HCT116 (cell line): ENCODE results near the gene RACGAP1. TPM values are rescaled to one million over a fixed set of nuclear protein-coding genes. Genes with fewer than 3 reads are reported as not detected.

Experiments
- ATAC-seq: fragments of 200-7000 bp; cut with Tn5 transposase; 2 replicates; pipeline ENCODE4 v1.9.1; 2020; ENCODE audit warnings: mild to moderate bottlenecking, moderate library complexity
- BruUV-seq: library from RNA; stranded (reverse); fragments of 400-500 nt; replicated peaks from 2 replicates; lab custom pipeline; 2021; lab: Mats Ljungman, UMichigan
- CTCF ChIA-PET: fragments of 300-600 bp; sonication (Branson Sonifier 250); formaldehyde crosslinking; loops from one replicate; lab custom pipeline; 2021; ENCODE audit warnings: antibody characterized with exemption; lab: Charles Lee
- POLR2A ChIA-PET: fragments of 300-600, 350-600 bp; sonication (Branson Sonifier 250); formaldehyde crosslinking; loops from one replicate; lab custom pipeline; 2021; ENCODE audit warnings: antibody characterized with exemption; lab: Charles Lee
- RAD21 ChIA-PET, 2 experiments: fragments of 300-600 bp; sonication (Branson Sonifier 250); formaldehyde crosslinking; loops; one replicate each; lab custom pipeline; 2023; ENCODE audit warnings: low total read pairs in 2 of 2; ENCODE audit not compliant: uncharacterized antibody in 2 of 2, unreplicated experiment in 2 of 2, low non-redundant PET in 1 of 2; lab: Charles Lee
- DNase-seq: peaks from one replicate; pipeline ENCODE4 v3.0.0-alpha.2; 2010; ENCODE audit warnings: low read depth, low spot score
- H2AFZ ChIP-seq: fragments of 200-600 bp; shearing (Covaris generic), sonication (generic); 2 replicates; pipeline ENCODE4 v1.6.1; 2017; ENCODE audit warnings: low read depth, mixed run types, mixed read lengths, antibody characterized with exemption, low read length; ENCODE audit not compliant: poor library complexity, severe bottlenecking
- H3K27ac ChIP-seq: 2 replicates; pipeline ENCODE4 v1.5.1; 2012; ENCODE audit warnings: low read depth, low read length
- H3K27me3 ChIP-seq: fragments of 200-600 bp; sonication (generic); 2 replicates; pipeline ENCODE4 v1.6.1; 2016; ENCODE audit warnings: mixed run types, low read length, mixed read lengths; ENCODE audit not compliant: insufficient read depth
- H3K36me3 ChIP-seq, 2 experiments: fragments of 200-500 bp in 1 of 2; fragments of 200-600 bp in 1 of 2; sonication (Bioruptor generic) in 1 of 2; sonication (generic) in 1 of 2; 2 replicates each; pipeline versions ENCODE4 v1.5.1 to v1.6.1; 2014 to 2016; ENCODE audit warnings: low read length in 2 of 2, inconsistent platforms in 1 of 2, mixed read lengths in 1 of 2, mixed run types in 1 of 2; ENCODE audit not compliant: insufficient read depth in 2 of 2, control insufficient read depth in 1 of 2
- H3K4me1 ChIP-seq, 2 experiments: fragments of 200-600 bp in 1 of 2; sonication (generic) in 1 of 2; 2 replicates each; pipeline versions ENCODE4 v1.5.1 to v1.6.1; 2012 to 2017; ENCODE audit warnings: low read length in 2 of 2, inconsistent platforms in 1 of 2, mild to moderate bottlenecking in 1 of 2, mixed read lengths in 1 of 2, mixed run types in 1 of 2, moderate library complexity in 1 of 2; ENCODE audit not compliant: insufficient read depth in 2 of 2, control insufficient read depth in 1 of 2
- H3K4me2 ChIP-seq: fragments of 200-600 bp; sonication (generic); 2 replicates; pipeline ENCODE4 v1.6.1; 2017; ENCODE audit warnings: mixed run types, low read length, mixed read lengths
- H3K4me3 ChIP-seq, 2 experiments: fragments of 200-600 bp in 1 of 2; sonication (generic) in 1 of 2; replicated peaks in 1 of 2; 2 replicates each; pipeline ENCODE4 v1.5.1; 2011 to 2016; ENCODE audit warnings: low read length in 2 of 2, control low read depth in 1 of 2, low read depth in 1 of 2, mild to moderate bottlenecking in 1 of 2, mixed read lengths in 1 of 2, mixed run types in 1 of 2
- H3K79me2 ChIP-seq: fragments of 200-600 bp; sonication (generic); 2 replicates; pipeline ENCODE4 v1.6.1; 2017; ENCODE audit warnings: mild to moderate bottlenecking, mixed run types, low read length, moderate library complexity, mixed read lengths; ENCODE audit not compliant: insufficient read depth
- H3K9ac ChIP-seq: fragments of 200-600 bp; sonication (generic); 2 replicates; pipeline ENCODE4 v1.6.1; 2016; ENCODE audit warnings: low read length, mixed read lengths
- H3K9me2 ChIP-seq: fragments of 200-600 bp; sonication (generic), shearing (Covaris generic); 2 replicates; pipeline ENCODE4 v1.6.1; 2017; ENCODE audit warnings: mixed run types, mild to moderate bottlenecking, moderate library complexity; ENCODE audit not compliant: insufficient read depth
- H3K9me3 ChIP-seq, 2 experiments: fragments of 200-500 bp in 1 of 2; fragments of 200-600 bp in 1 of 2; sonication (Bioruptor generic) in 1 of 2; sonication (generic) in 1 of 2; 2 replicates each; pipeline ENCODE4 v1.6.1; 2014 to 2017; ENCODE audit warnings: low read length in 2 of 2, mixed read lengths in 2 of 2, inconsistent platforms in 1 of 2, low read depth in 1 of 2, mild to moderate bottlenecking in 1 of 2, mixed run types in 1 of 2, moderate library complexity in 1 of 2; ENCODE audit not compliant: control insufficient read depth in 1 of 2, insufficient read depth in 1 of 2
- H4K20me1 ChIP-seq: fragments of 200-600 bp; sonication (generic), shearing (Covaris generic); 2 replicates; pipeline ENCODE4 v1.6.1; 2017; ENCODE audit warnings: mixed run types, mild to moderate bottlenecking, moderate library complexity; ENCODE audit not compliant: insufficient read depth
- EGR1 ChIP-seq: IDR thresholded peaks from 2 replicates; pipeline ENCODE4 v1.6.1; 2012; ENCODE audit warnings: low read depth
- ELF1 ChIP-seq: IDR thresholded peaks from 2 replicates; pipeline ENCODE4 v1.6.1; 2012; ENCODE audit warnings: low read depth, borderline replicate concordance
- EZH2phosphoT487 ChIP-seq: fragments of 200-600 bp; IDR thresholded peaks from 2 replicates; pipeline ENCODE4 v1.6.1; 2018; ENCODE audit warnings: antibody characterized with exemption, borderline replicate concordance
- FOSL1 ChIP-seq: IDR thresholded peaks from 2 replicates; pipeline ENCODE4 v1.6.1; 2012; ENCODE audit warnings: low read depth
- MAX ChIP-seq: IDR thresholded peaks from 2 replicates; pipeline ENCODE4 v1.6.1; 2012
- POLR2A ChIP-seq: IDR thresholded peaks from 2 replicates; pipeline ENCODE4 v1.7.0; 2011; ENCODE audit warnings: borderline replicate concordance; ENCODE audit not compliant: insufficient read depth, insufficient read length; ENCODE audit errors: extremely low read depth
- RAD21 ChIP-seq: IDR thresholded peaks from 2 replicates; pipeline ENCODE4 v1.6.1; 2012; ENCODE audit warnings: low read depth, mild to moderate bottlenecking
- SIN3A ChIP-seq: IDR thresholded peaks from 2 replicates; pipeline ENCODE4 v1.6.1; 2012; ENCODE audit warnings: low read depth
- SRF ChIP-seq: IDR thresholded peaks from 2 replicates; pipeline ENCODE4 v1.6.1; 2012; ENCODE audit warnings: low read depth
- TCF7L2 ChIP-seq: IDR thresholded peaks from 2 replicates; pipeline ENCODE4 v1.7.0; 2011; ENCODE audit warnings: borderline replicate concordance, inconsistent platforms; ENCODE audit not compliant: insufficient read depth, insufficient read length; ENCODE audit errors: extremely low read depth
- ZFX ChIP-seq: fragments of 450-650 bp; IDR thresholded peaks from 2 replicates; pipeline ENCODE4 v1.6.1; 2017
- ZNF274 ChIP-seq: fragments of 200-500 bp; sonication (Bioruptor generic); IDR thresholded peaks from 2 replicates; pipeline ENCODE4 v1.6.1; 2014; ENCODE audit warnings: mild to moderate bottlenecking, low read depth, low read length, inconsistent platforms
- intact Hi-C: fragments of 100-400 bp; cut with micrococcal nuclease; formaldehyde crosslinking; loops from 2 replicates; pipeline ENCODE4 v1.10.0; 2022
- total RNA-seq: library from RNA; stranded (reverse); gene quantifications from one replicate; pipeline ENCODE4 v1.2.1, GENCODE V29; 2021; ENCODE audit not compliant: unreplicated experiment

Gene RACGAP1
- total RNA-seq, 1 experiment from 2014 or later, result 147 TPM

GRCh38 chr12:50058743-50059312 is 33.5 kb upstream of the RACGAP1 start:
- intact Hi-C loops, result loop anchor here (5.0 kb wide), 1 partner anchor 192 kb away; no protein-coding TSS in a partner anchor
- no peaks in the 10 kb centered on the region for H3K79me2 ChIP-seq
- ChIA-PET POLR2A (no interaction called here), CTCF (interaction anchor here (1.4 kb wide), 1 partner anchor 20 kb away, joined by 3 read pairs; no protein-coding TSS in a partner anchor), RAD21 (no interaction called here)
- no peak overlapping the region for H2AFZ ChIP-seq
- no peaks in the 10 kb centered on the region for H4K20me1 ChIP-seq
- H3K36me3 ChIP-seq, result peaks cover 2 to 23% of the 10 kb centered on the region in 2 experiments; a peak in 2 of 4 replicates
- H3K9me3 ChIP-seq, result no peaks in the 10 kb centered on the region
- no peak for TF ChIP-seq FOSL1
- no peak for TF ChIP-seq ELF1
- TF ChIP-seq TCF7L2, result no peak
- TF ChIP-seq RAD21, result no peak
- no peak for TF ChIP-seq EGR1
- TF ChIP-seq ZFX, result no peak
- no peak for TF ChIP-seq SIN3A
- TF ChIP-seq ZNF274, result no peak
- TF ChIP-seq MAX, result no peak
- no peak for TF ChIP-seq SRF
- TF ChIP-seq EZH2phosphoT487, result no peak
- TF ChIP-seq POLR2A, result no peak
- no peaks in the 10 kb centered on the region for H3K9me2 ChIP-seq
- peak overlapping the region; percentile 76; the same call in 1 of the 2 replicates for H3K9ac ChIP-seq
- no TSS peak for BruUV-seq
- H3K4me3 ChIP-seq, result no peak overlapping the region
- no peak overlapping the region for H3K27ac ChIP-seq
- H3K4me2 ChIP-seq, result peak overlapping the region; percentile 99
- peaks cover 15 to 25% of the 10 kb centered on the region in 2 experiments; a peak in 3 of 4 replicates for H3K4me1 ChIP-seq
- DNase-seq, result no peak
- no peak for ATAC-seq
- no peaks in the 10 kb centered on the region for H3K27me3 ChIP-seq
